Endothelial cell of umbilical vein (primary cell): ENCODE results near the gene THNSL1. TPM values are rescaled to one million over a fixed set of nuclear protein-coding genes. Genes with fewer than 3 reads are reported as not detected.

Experiments
- BruUV-seq: library from RNA; stranded (reverse); fragments of 400-500 nt; replicated peaks from 2 replicates; lab custom pipeline; 2021; lab: Mats Ljungman, UMichigan
- CTCF ChIA-PET: fragments of 300-600, 350-600 bp; sonication (Branson Sonifier 250); formaldehyde crosslinking; loops from one replicate; lab custom pipeline; 2021; ENCODE audit warnings: antibody characterized with exemption, inconsistent platforms; lab: Charles Lee
- POLR2A ChIA-PET: fragments of 300-600, 350-600 bp; sonication (Branson Sonifier 250); formaldehyde crosslinking; loops from one replicate; lab custom pipeline; 2021; ENCODE audit warnings: antibody characterized with exemption, inconsistent platforms; lab: Charles Lee
- DNase-seq: peaks from one replicate; pipeline ENCODE4 v3.0.0-alpha.2; 2011; ENCODE audit warnings: low read depth, low spot score
- FAIRE-seq: peaks from 2 replicates; lab custom pipeline; 2011; peaks lifted over from hg19 to GRCh38; lab: Jason Lieb, UNC
- H2AFZ ChIP-seq: 2 replicates; pipeline ENCODE4 v1.6.0; 2012; ENCODE audit warnings: low read depth, low read length, control low read depth, inconsistent platforms
- H3K27ac ChIP-seq: 2 replicates; pipeline ENCODE4 v1.5.1; 2011; ENCODE audit warnings: low read depth, mild to moderate bottlenecking, control low read depth, low read length, moderate library complexity; ENCODE audit not compliant: insufficient read depth
- H3K27me3 ChIP-seq, 2 experiments: 2 replicates each; pipeline versions ENCODE4 v1.6.0 to v1.6.1; 2011; ENCODE audit warnings: low read length in 2 of 2, mixed read lengths in 1 of 2; ENCODE audit not compliant: control insufficient read depth in 2 of 2, insufficient read depth in 2 of 2
- H3K36me3 ChIP-seq, 2 experiments: 2 replicates in 1 of 2; 3 replicates in 1 of 2; pipeline ENCODE4 v1.5.1; 2011; ENCODE audit warnings: low read length in 2 of 2, mild to moderate bottlenecking in 1 of 2, moderate library complexity in 1 of 2; ENCODE audit not compliant: control insufficient read depth in 2 of 2, insufficient read depth in 2 of 2; ENCODE audit errors: extremely low read depth in 1 of 2
- H3K4me1 ChIP-seq: 3 replicates; pipeline ENCODE4 v1.5.1; 2011; ENCODE audit warnings: mild to moderate bottlenecking, low read length; ENCODE audit not compliant: control insufficient read depth, insufficient read depth; ENCODE audit errors: extremely low read depth
- H3K4me2 ChIP-seq: 2 replicates; pipeline ENCODE4 v1.6.1; 2011; ENCODE audit warnings: low read length, control low read depth, mixed read lengths; ENCODE audit not compliant: insufficient read depth
- H3K4me3 ChIP-seq, 3 experiments: fragments of 200-600 bp in 1 of 3; sonication (generic), shearing (Covaris generic) in 1 of 3; replicated peaks in 1 of 3; 2 replicates each; pipeline ENCODE4 v1.5.1; 2011 to 2016; ENCODE audit warnings: control low read depth in 3 of 3, low read length in 3 of 3, mild to moderate bottlenecking in 2 of 3, inconsistent platforms in 1 of 3, low read depth in 1 of 3, moderate library complexity in 1 of 3; ENCODE audit not compliant: insufficient read depth in 1 of 3
- H3K79me2 ChIP-seq: 2 replicates; pipeline ENCODE4 v1.6.0; 2012; ENCODE audit warnings: low read length, inconsistent platforms; ENCODE audit not compliant: control insufficient read depth, insufficient read depth
- H3K9ac ChIP-seq: replicated peaks from 2 replicates; pipeline ENCODE3; 2011; ENCODE audit warnings: low read length, control low read depth; ENCODE audit not compliant: insufficient read depth; ENCODE audit errors: extremely low read depth
- H3K9me1 ChIP-seq: replicated peaks from 3 replicates; pipeline ENCODE4 v1.6.0; 2011; ENCODE audit warnings: mild to moderate bottlenecking, low read length; ENCODE audit not compliant: control insufficient read depth, insufficient read depth; ENCODE audit errors: extremely low read depth
- H3K9me3 ChIP-seq: replicated peaks from 2 replicates; pipeline ENCODE4 v1.5.1; 2012; ENCODE audit warnings: low read length, inconsistent platforms; ENCODE audit not compliant: control insufficient read depth, insufficient read depth
- H4K20me1 ChIP-seq: replicated peaks from 2 replicates; pipeline ENCODE3; 2011; ENCODE audit warnings: mild to moderate bottlenecking, low read length; ENCODE audit not compliant: control insufficient read depth, insufficient read depth; ENCODE audit errors: extremely low read depth
- CTCF ChIP-seq, 2 donors: IDR thresholded peaks; 1 replicate in 1 of 2; 2 replicates in 1 of 2; pipeline ENCODE4 v1.5.1; 2011; ENCODE audit warnings: low read length in 2 of 2, mild to moderate bottlenecking in 2 of 2, moderate library complexity in 2 of 2, control low read depth in 1 of 2, inconsistent platforms in 1 of 2, low read depth in 1 of 2; ENCODE audit not compliant: insufficient read depth in 1 of 2; ENCODE audit errors: extremely low read depth in 1 of 2
- EZH2 ChIP-seq: IDR thresholded peaks from 2 replicates; pipeline ENCODE4 v1.6.1; 2012; ENCODE audit warnings: borderline replicate concordance, low read depth, mild to moderate bottlenecking, moderate library complexity, low read length, inconsistent platforms; ENCODE audit not compliant: severe bottlenecking
- FOS ChIP-seq: IDR thresholded peaks from 2 replicates; pipeline ENCODE4 v1.6.1; 2011; ENCODE audit warnings: mild to moderate bottlenecking, low read length, moderate library complexity, borderline replicate concordance; ENCODE audit not compliant: insufficient read depth
- GATA2 ChIP-seq: IDR thresholded peaks from 2 replicates; pipeline ENCODE4 v1.7.0; 2011; ENCODE audit warnings: low read depth, mild to moderate bottlenecking, moderate library complexity, mixed read lengths, low read length; ENCODE audit not compliant: insufficient read length, insufficient read depth
- JUN ChIP-seq: IDR thresholded peaks from 2 replicates; pipeline ENCODE4 v1.6.1; 2011; ENCODE audit warnings: borderline replicate concordance, low read depth; ENCODE audit not compliant: insufficient read length, insufficient read depth
- MYC ChIP-seq: IDR thresholded peaks from one replicate; pipeline ENCODE4 v1.6.1; 2011; ENCODE audit warnings: mild to moderate bottlenecking, low read depth, low read length
- POLR2A ChIP-seq: IDR thresholded peaks from 2 replicates; pipeline ENCODE4 v1.6.1; 2012; ENCODE audit warnings: low read depth, mild to moderate bottlenecking, control low read depth, low read length
- POLR2AphosphoS5 ChIP-seq: IDR thresholded peaks from 2 replicates; pipeline ENCODE4 v1.6.1; 2012; ENCODE audit warnings: low read depth, mild to moderate bottlenecking, control low read depth, low read length, moderate library complexity; ENCODE audit not compliant: insufficient read depth
- dilution Hi-C: fragments of 300-500 bp; cut with MboI; formaldehyde crosslinking; loops from one replicate; pipeline ENCODE4 v1.15.0; 2019; ENCODE audit warnings: low sequenced_read_pairs; ENCODE audit not compliant: extremely low pct_ligation_motif_present
- intact Hi-C: fragments of 100-400 bp; cut with micrococcal nuclease; formaldehyde crosslinking; loops from one replicate; pipeline ENCODE4 v1.10.0; 2022
- polyA plus RNA-seq, 4 experiments: library from polyadenylated mRNA; depleted of rRNA in 3 of 4; stranded (reverse) in 3 of 4; unstranded in 1 of 4; fragments of >200 nt; gene quantifications; 2 replicates each; pipeline versions ENCODE4 v1.2.1 to v1.2.3, GENCODE V29; 2011 to 2012; ENCODE audit warnings: missing spikeins in 1 of 4
- total RNA-seq: library from RNA; stranded (reverse); gene quantifications from 2 replicates; pipeline ENCODE4 v1.2.3, GENCODE V29; 2021
- TF ChIP-seq, protein P1 (sequence below): IDR thresholded peaks from 2 replicates; pipeline ENCODE4 v1.6.1; 2011; ENCODE audit not compliant: insufficient read depth, insufficient read length

Gene THNSL1
- total and polyA plus RNA-seq, 2 donors (not counting 3 experiments of a cell fraction or from before 2014, with no cell fraction given): 0.52 to 2.1 TPM

GRCh38 chr10:25052012-25052411 is 35.6 kb downstream of the THNSL1 start:
- Histone ChIP-seq H3K9ac (no peak overlapping the region), H3K4me2 (no peak overlapping the region), H3K9me1 (no peaks in the 10 kb centered on the region), H4K20me1 (no peaks in the 10 kb centered on the region), H3K4me1 (peaks cover 2% of the 10 kb centered on the region), H3K27me3 (no peaks in the 10 kb centered on the region), H3K27ac (no peak overlapping the region), H3K79me2 (no peaks in the 10 kb centered on the region), H3K4me3 (no peak overlapping the region), H2AFZ (no peak overlapping the region), H3K9me3 (no peaks in the 10 kb centered on the region), H3K36me3 (no peaks in the 10 kb centered on the region)
- dilution Hi-C loops (no loop called here), intact Hi-C loops (no loop called here)
- ChIA-PET POLR2A (no interaction called here), CTCF (interaction anchor here (1.3 kb wide), 1 partner anchor 29 kb away, joined by 4 read pairs; no protein-coding TSS in a partner anchor)
- no peak for FAIRE-seq
- no peak for DNase-seq
- TF ChIP-seq POLR2AphosphoS5 (no peak), EZH2 (no peak), GATA2 (no peak)
- TF ChIP-seq, protein P1, sequence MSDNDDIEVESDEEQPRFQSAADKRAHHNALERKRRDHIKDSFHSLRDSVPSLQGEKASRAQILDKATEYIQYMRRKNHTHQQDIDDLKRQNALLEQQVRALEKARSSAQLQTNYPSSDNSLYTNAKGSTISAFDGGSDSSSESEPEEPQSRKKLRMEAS: no peak
- BruUV-seq: no TSS peak

DNA sequence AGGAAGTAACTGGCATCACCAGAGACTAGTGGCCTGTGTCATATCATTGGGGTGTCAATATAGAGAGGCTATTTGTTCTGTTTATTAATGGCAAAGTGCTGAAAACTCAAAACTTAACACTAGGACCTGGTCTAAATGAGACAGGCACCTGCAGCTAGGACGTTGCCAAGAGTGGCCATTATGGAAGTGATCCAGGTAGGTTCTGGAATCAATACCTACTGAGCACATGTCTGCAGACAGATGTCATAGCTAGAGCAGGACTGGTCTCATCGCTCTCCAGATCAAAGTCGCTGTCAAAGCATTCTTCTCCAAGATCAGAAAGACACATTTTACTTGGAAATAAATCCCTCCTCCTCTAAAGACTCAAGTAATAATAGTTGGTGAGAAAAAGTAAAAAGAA is 40.3 kb downstream of the THNSL1 start:
- H3K9ac ChIP-seq: no peak overlapping the region
- no peak overlapping the region for H3K4me2 ChIP-seq
- H3K36me3 ChIP-seq: no peaks in the 10 kb centered on the region
- H3K79me2 ChIP-seq: no peaks in the 10 kb centered on the region
- H3K9me3 ChIP-seq: no peaks in the 10 kb centered on the region
- H2AFZ ChIP-seq: no peak overlapping the region
- H3K27ac ChIP-seq: no peak overlapping the region
- H3K27me3 ChIP-seq: no peaks in the 10 kb centered on the region
- dilution Hi-C loops: no loop called here
- no peak overlapping the region for H3K4me3 ChIP-seq
- intact Hi-C loops: no loop called here
- ChIA-PET CTCF (interaction anchor here (1.1 to 1.7 kb wide), 2 partner anchors 11 to 24 kb away, joined by 3 to 11 read pairs; no protein-coding TSS in a partner anchor), POLR2A (no interaction called here)
- no peaks in the 10 kb centered on the region for H4K20me1 ChIP-seq
- no peak for TF ChIP-seq MYC
- TF ChIP-seq, protein P1: no peak
- TF ChIP-seq POLR2A: no peak
- TF ChIP-seq GATA2: no peak
- TF ChIP-seq EZH2: no peak
- no peak for TF ChIP-seq JUN
- TF ChIP-seq POLR2AphosphoS5: no peak
- TF ChIP-seq CTCF (IDR thresholded peaks at IDR 0.05; ENCODE audit: extremely low read depth in 1 of 2, insufficient read depth in 1 of 2, low read depth in 1 of 2, low read length in 2 of 2): no peak
- no peak for TF ChIP-seq FOS
- H3K4me1 ChIP-seq: peaks cover 23% of the 10 kb centered on the region
- H3K9me1 ChIP-seq: no peaks in the 10 kb centered on the region
- FAIRE-seq (no peak), DNase-seq (no peak)
- no TSS peak for BruUV-seq
